Left lung (tissue), 10 donors: ENCODE data around the gene LRRK1. TPM values are rescaled to one million over a fixed set of nuclear protein-coding genes. Genes with fewer than 3 reads are reported as not detected.

Source experiments
- ATAC-seq: fragments of 200-7000 bp; cut with Tn5 transposase; one replicate; pipeline ENCODE4 v1.9.1; 2020; ENCODE audit warnings: moderate library complexity
- DNase-seq, 4 donors: peaks; one replicate each; pipeline ENCODE4 v3.0.0-alpha.2; 2013 to 2020
- H3K27ac ChIP-seq, 2 donors: fragments of 200-600 bp; sonication (generic) in 1 of 2; one replicate each; pipeline versions ENCODE4 v1.5.0 to v1.8.0; 2020 to 2021
- H3K27me3 ChIP-seq, 2 donors: fragments of 200-600 bp; sonication (generic) in 1 of 2; one replicate each; pipeline versions ENCODE4 v1.5.0 to v1.8.0; 2020 to 2021
- H3K36me3 ChIP-seq, 2 donors: fragments of 200-600 bp; sonication (generic) in 1 of 2; one replicate each; pipeline versions ENCODE4 v1.5.0 to v1.8.0; 2020 to 2021
- H3K4me1 ChIP-seq, 2 donors: fragments of 200-600 bp; one replicate each; pipeline ENCODE4 v1.8.0; 2021
- H3K4me3 ChIP-seq, 2 donors: fragments of 200-600 bp; sonication (generic) in 1 of 2; one replicate each; pipeline versions ENCODE4 v1.5.0 to v1.8.0; 2020 to 2021; ENCODE audit warnings: mild to moderate bottlenecking in 1 of 2
- H3K9me3 ChIP-seq, 2 donors: fragments of 200-600 bp; sonication (generic) in 1 of 2; one replicate each; pipeline versions ENCODE4 v1.5.0 to v1.8.0; 2020 to 2021
- CTCF ChIP-seq, 2 donors: fragments of 200-600 bp; sonication (generic) in 1 of 2; IDR thresholded peaks; one replicate each; pipeline versions ENCODE4 v1.5.0 to v1.8.0; 2021; ENCODE audit warnings: antibody characterized with exemption in 2 of 2
- intact Hi-C, 2 donors: fragments of 100-400 bp; cut with DNase I; formaldehyde crosslinking; loops; one replicate each; pipeline versions ENCODE4 v1.11.2 to v1.14.2; 2022
- polyA plus RNA-seq, 6 donors: library from polyadenylated mRNA; unstranded; fragments of 120-200 nt; gene quantifications; one replicate each; pipeline ENCODE4 v1.2.1, GENCODE V29; 2013; ENCODE audit not compliant: insufficient read length in 6 of 6
- total RNA-seq, 2 donors: library from RNA; stranded (reverse); fragmentation: NEBNext Ultra II Directional; extraction: Animal tissue kit (Norgen Biotek cat#: 25700); gene quantifications; one replicate each; pipeline ENCODE4 v1.2.1, GENCODE V29; 2021
- donor health status: DM: no; HTN: yes; CAD: no.
- donor health status: DM: no; HTN: no; CAD: no.

The LRRK1 gene
- total and polyA plus RNA-seq, 8 donors, result 1.9 to 24.2 (median 3.0) TPM

DNA sequence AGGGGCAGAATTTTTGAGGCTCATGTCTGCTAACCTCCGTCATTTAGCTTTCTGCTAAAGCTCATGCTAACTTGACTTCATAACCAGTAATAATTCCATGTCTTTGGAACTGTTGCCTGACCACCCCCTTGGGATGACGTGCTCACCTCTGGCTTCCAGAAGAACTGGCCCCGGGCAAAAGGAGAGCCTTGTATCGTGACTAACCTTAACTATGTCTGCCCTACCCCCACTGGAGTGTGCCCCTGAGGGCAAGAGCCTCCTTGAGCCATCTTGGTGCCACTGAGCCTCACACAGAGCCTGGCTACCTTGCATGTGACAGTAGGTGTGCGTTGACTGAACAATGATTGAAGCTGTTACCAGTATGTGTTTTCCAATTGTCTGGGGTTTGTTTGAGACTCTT is 4.7 kb downstream of the LRRK1 start:
- Histone ChIP-seq H3K36me3 (peaks cover 0 to 40% of the 10 kb centered on the region in 2 donors), H3K27me3 (peaks cover 0 to 9% of the 10 kb centered on the region in 2 donors), H3K4me1 (peaks cover 0 to 33% of the 10 kb centered on the region in 2 donors), H3K27ac (no peak overlapping the region), H3K9me3 (no peaks in the 10 kb centered on the region), H3K4me3 (no peak overlapping the region)
- ATAC-seq (no peak), DNase-seq (no peak)
- TF ChIP-seq CTCF (IDR thresholded peaks at IDR 0.05), result no peak
- intact Hi-C loops, result no loop called here

DNA sequence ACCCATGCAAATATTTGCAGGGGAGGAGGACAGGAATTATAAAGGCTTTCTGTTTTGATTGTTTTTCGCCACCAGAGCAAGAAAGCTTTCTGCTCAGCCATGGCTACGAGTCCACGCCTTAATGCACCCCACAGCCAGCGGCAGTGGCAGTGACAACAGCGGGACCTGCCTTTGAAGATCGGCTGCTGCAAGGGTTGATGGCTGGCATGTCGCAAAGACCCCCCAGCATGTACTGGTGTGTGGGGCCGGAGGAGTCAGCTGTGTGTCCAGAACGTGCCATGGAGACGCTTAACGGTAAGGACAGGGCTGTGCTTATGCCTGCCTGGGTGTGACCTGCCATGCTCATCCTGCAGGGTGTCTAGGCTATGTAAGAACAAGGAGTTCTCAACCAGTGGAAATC is 5.3 kb downstream of the LRRK1 start:
- TF ChIP-seq CTCF (IDR thresholded peaks at IDR 0.05), result no peak
- H3K27me3 ChIP-seq, result peaks cover 0 to 6% of the 10 kb centered on the region in 2 donors
- no peak overlapping the region for H3K27ac ChIP-seq
- H3K4me1 ChIP-seq, result peaks cover 0 to 33% of the 10 kb centered on the region in 2 donors
- DNase-seq (no peak), ATAC-seq (no peak)
- H3K4me3 ChIP-seq, result no peak overlapping the region
- no peaks in the 10 kb centered on the region for H3K9me3 ChIP-seq
- intact Hi-C loops, result no loop called here
- peaks cover 0 to 40% of the 10 kb centered on the region in 2 donors for H3K36me3 ChIP-seq

GRCh38 chr15:100925480-100925879 is 6.3 kb downstream of the LRRK1 start:
- no peaks in the 10 kb centered on the region for H3K9me3 ChIP-seq
- intact Hi-C loops, result no loop called here
- DNase-seq (no peak), ATAC-seq (no peak)
- no peaks in the 10 kb centered on the region for H3K27me3 ChIP-seq
- H3K4me3 ChIP-seq, result no peak overlapping the region
- H3K27ac ChIP-seq, result no peak overlapping the region
- no peak for TF ChIP-seq CTCF (IDR thresholded peaks at IDR 0.05)
- H3K4me1 ChIP-seq, result peaks cover 0 to 26% of the 10 kb centered on the region in 2 donors
- H3K36me3 ChIP-seq, result peaks cover 0 to 40% of the 10 kb centered on the region in 2 donors

- ATAC-seq (no peak), DNase-seq (no peak)
- Histone ChIP-seq H3K9me3 (no peaks in the 10 kb centered on the region), H3K27ac (no peak overlapping the region), H3K27me3 (no peaks in the 10 kb centered on the region), H3K4me1 (peaks cover 0 to 19% of the 10 kb centered on the region in 2 donors), H3K4me3 (no peak overlapping the region), H3K36me3 (peaks cover 0 to 40% of the 10 kb centered on the region in 2 donors)
- intact Hi-C loops, result no loop called here
- TF ChIP-seq CTCF (IDR thresholded peaks at IDR 0.05), result no peak
These were observed 7.1 kb downstream of the LRRK1 start for GRCh38 chr15:100926258-100926657.

GRCh38 chr15:100926971-100927756 is 8.0 kb downstream of the LRRK1 start:
- Histone ChIP-seq H3K27ac (no peak overlapping the region), H3K4me3 (no peak overlapping the region), H3K27me3 (no peaks in the 10 kb centered on the region), H3K4me1 (peaks cover 0 to 12% of the 10 kb centered on the region in 2 donors), H3K9me3 (no peaks in the 10 kb centered on the region), H3K36me3 (peaks cover 0 to 40% of the 10 kb centered on the region in 2 donors)
- intact Hi-C loops, result no loop called here
- no peak for TF ChIP-seq CTCF (IDR thresholded peaks at IDR 0.05)
- ATAC-seq, result no peak
- DNase-seq, result no peak
